SK-N-SH treated with all-trans-retinoic acid at 6 μM for 48 hours (cell line): ENCODE measurements around the gene ADARB2.

ENCODE experiments used
- ARNTL ChIP-seq: fragments of 450-650 bp; formaldehyde crosslinking; IDR thresholded peaks from 2 replicates; pipeline ENCODE4 v1.5.0; 2020; ENCODE audit warnings: low read depth, mild to moderate bottlenecking, moderate library complexity, borderline replicate concordance
- CSDC2 ChIP-seq: fragments of 250-450 bp; sonication (Bioruptor Pico); IDR thresholded peaks from 2 replicates; pipeline ENCODE4 v1.5.0; 2020; ENCODE audit warnings: mild to moderate bottlenecking, moderate library complexity
- ESRRG ChIP-seq: fragments of 250-450 bp; sonication (Bioruptor Pico); IDR thresholded peaks from 2 replicates; pipeline ENCODE4 v1.6.1; 2021; ENCODE audit warnings: mild to moderate bottlenecking
- ISL1 ChIP-seq: fragments of 250-450 bp; sonication (Bioruptor Pico); IDR thresholded peaks from 2 replicates; pipeline ENCODE4 v2.1.2; 2022; ENCODE audit warnings: mild to moderate bottlenecking, moderate library complexity
- PATZ1 ChIP-seq: fragments of 250-450 bp; sonication (Bioruptor Pico); IDR thresholded peaks from 2 replicates; pipeline ENCODE4 v1.8.0; 2020; ENCODE audit warnings: mild to moderate bottlenecking, moderate library complexity, borderline replicate concordance
- RARB ChIP-seq: fragments of 250-450 bp; sonication (Bioruptor Pico); IDR thresholded peaks from 2 replicates; pipeline ENCODE4 v1.8.0; 2021; ENCODE audit warnings: mild to moderate bottlenecking, moderate library complexity
- SNAI2 ChIP-seq: fragments of 250-450 bp; sonication (Bioruptor Pico); IDR thresholded peaks from 2 replicates; pipeline ENCODE4 v1.5.0; 2020; ENCODE audit warnings: mild to moderate bottlenecking, moderate library complexity
- TCF4 ChIP-seq: fragments of 250-450 bp; sonication (Bioruptor Pico); IDR thresholded peaks from 2 replicates; pipeline ENCODE4 v1.8.0; 2021; ENCODE audit warnings: mild to moderate bottlenecking, moderate library complexity, borderline replicate concordance
- TOX ChIP-seq: fragments of 250-450 bp; sonication (Bioruptor Pico); IDR thresholded peaks from 2 replicates; pipeline ENCODE4 v1.8.0; 2021; ENCODE audit warnings: mild to moderate bottlenecking, moderate library complexity, borderline replicate concordance
- ZC3H10 ChIP-seq: fragments of 250-450 bp; sonication (Bioruptor Pico); IDR thresholded peaks from 2 replicates; pipeline ENCODE4 v1.5.1; 2021; ENCODE audit warnings: mild to moderate bottlenecking, moderate library complexity
- ZFP3 ChIP-seq: fragments of 250-450 bp; sonication (Bioruptor Pico); IDR thresholded peaks from 2 replicates; pipeline ENCODE4 v1.5.0; 2020; ENCODE audit warnings: mild to moderate bottlenecking, moderate library complexity
- ZNF70 ChIP-seq: fragments of 450-650 bp; formaldehyde crosslinking; IDR thresholded peaks from 2 replicates; pipeline ENCODE4 v1.5.0; 2020; ENCODE audit warnings: mild to moderate bottlenecking, moderate library complexity
- TF ChIP-seq, protein P1 (sequence below): fragments of 250-450 bp; sonication (Bioruptor Pico); IDR thresholded peaks from 2 replicates; pipeline ENCODE4 v1.5.0; 2020; ENCODE audit warnings: mild to moderate bottlenecking, moderate library complexity

DNA sequence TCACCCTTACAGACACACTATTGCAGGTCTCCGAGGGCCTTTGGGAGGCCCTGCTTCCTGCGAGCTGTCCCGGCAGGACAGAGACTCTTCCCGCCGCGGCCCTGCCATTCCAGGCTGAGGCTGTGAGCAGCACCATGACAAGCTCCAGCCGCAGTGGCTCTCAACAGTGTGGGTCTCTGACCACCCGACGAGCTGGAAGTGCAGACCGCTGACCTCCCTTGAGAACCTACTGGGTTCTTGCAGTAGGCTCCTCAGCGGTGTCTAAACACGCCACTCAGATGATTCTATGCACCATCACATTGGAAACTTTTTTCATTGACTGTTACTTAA is 377.7 kb downstream of the ADARB2 start:
- TF ChIP-seq ZFP3 (CRISPR knock-in tag), result no peak
- TF ChIP-seq ZNF70 (CRISPR knock-in tag), result no peak
- TF ChIP-seq PATZ1 (CRISPR knock-in tag), result no peak
- TF ChIP-seq ZC3H10, result no peak
- TF ChIP-seq TOX (CRISPR knock-in tag), result no peak
- TF ChIP-seq SNAI2 (CRISPR knock-in tag), result no peak
- no peak for TF ChIP-seq TCF4
- no peak for TF ChIP-seq RARB (CRISPR knock-in tag)
- TF ChIP-seq ARNTL (CRISPR knock-in tag), result no peak
- no peak for TF ChIP-seq ESRRG (CRISPR knock-in tag)
- TF ChIP-seq ISL1 (CRISPR knock-in tag), result no peak
- TF ChIP-seq, protein P1, sequence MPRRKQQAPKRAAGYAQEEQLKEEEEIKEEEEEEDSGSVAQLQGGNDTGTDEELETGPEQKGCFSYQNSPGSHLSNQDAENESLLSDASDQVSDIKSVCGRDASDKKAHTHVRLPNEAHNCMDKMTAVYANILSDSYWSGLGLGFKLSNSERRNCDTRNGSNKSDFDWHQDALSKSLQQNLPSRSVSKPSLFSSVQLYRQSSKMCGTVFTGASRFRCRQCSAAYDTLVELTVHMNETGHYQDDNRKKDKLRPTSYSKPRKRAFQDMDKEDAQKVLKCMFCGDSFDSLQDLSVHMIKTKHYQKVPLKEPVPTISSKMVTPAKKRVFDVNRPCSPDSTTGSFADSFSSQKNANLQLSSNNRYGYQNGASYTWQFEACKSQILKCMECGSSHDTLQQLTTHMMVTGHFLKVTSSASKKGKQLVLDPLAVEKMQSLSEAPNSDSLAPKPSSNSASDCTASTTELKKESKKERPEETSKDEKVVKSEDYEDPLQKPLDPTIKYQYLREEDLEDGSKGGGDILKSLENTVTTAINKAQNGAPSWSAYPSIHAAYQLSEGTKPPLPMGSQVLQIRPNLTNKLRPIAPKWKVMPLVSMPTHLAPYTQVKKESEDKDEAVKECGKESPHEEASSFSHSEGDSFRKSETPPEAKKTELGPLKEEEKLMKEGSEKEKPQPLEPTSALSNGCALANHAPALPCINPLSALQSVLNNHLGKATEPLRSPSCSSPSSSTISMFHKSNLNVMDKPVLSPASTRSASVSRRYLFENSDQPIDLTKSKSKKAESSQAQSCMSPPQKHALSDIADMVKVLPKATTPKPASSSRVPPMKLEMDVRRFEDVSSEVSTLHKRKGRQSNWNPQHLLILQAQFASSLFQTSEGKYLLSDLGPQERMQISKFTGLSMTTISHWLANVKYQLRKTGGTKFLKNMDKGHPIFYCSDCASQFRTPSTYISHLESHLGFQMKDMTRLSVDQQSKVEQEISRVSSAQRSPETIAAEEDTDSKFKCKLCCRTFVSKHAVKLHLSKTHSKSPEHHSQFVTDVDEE (CRISPR knock-in tag), result no peak
- no peak for TF ChIP-seq CSDC2 (CRISPR knock-in tag)
